Panc1 (cell line): ENCODE data around the gene GFOD2. TPM values are rescaled to one million over a fixed set of nuclear protein-coding genes. Genes with fewer than 3 reads are reported as not detected.

ENCODE experiments used
- ATAC-seq: fragments of 200-7000 bp; cut with Tn5 transposase; 2 replicates; pipeline ENCODE4 v1.9.1; 2020; ENCODE audit warnings: mild to moderate bottlenecking, moderate library complexity
- BruUV-seq: library from RNA; stranded (reverse); fragments of 400-500 nt; replicated peaks from 2 replicates; lab custom pipeline; 2021; lab: Mats Ljungman, UMichigan
- CTCF ChIA-PET: fragments of 300-600 bp; sonication (Branson Sonifier 250); formaldehyde crosslinking; loops from one replicate; lab custom pipeline; 2022; ENCODE audit warnings: antibody characterized with exemption; lab: Charles Lee
- POLR2A ChIA-PET: fragments of 300-600 bp; sonication (Branson Sonifier 250); formaldehyde crosslinking; loops from one replicate; lab custom pipeline; 2022; ENCODE audit warnings: antibody characterized with exemption; lab: Charles Lee
- DNase-seq: peaks from one replicate; pipeline ENCODE4 v3.0.0-alpha.2; 2010; ENCODE audit warnings: low read depth, low spot score
- H3K27ac ChIP-seq: 2 replicates; pipeline ENCODE4 v1.5.1; 2011; ENCODE audit warnings: mild to moderate bottlenecking, low read length, inconsistent platforms
- H3K27me3 ChIP-seq: fragments of 200-500 bp; sonication (Bioruptor generic); 2 replicates; pipeline ENCODE4 v1.6.0; 2014; ENCODE audit warnings: low read length, inconsistent platforms; ENCODE audit not compliant: control insufficient read depth, insufficient read depth
- H3K36me3 ChIP-seq: fragments of 200-500 bp; sonication (Bioruptor generic); 2 replicates; pipeline ENCODE4 v1.5.1; 2014; ENCODE audit warnings: inconsistent platforms, mild to moderate bottlenecking, low read length, moderate library complexity; ENCODE audit not compliant: control insufficient read depth, insufficient read depth
- H3K4me1 ChIP-seq: 2 replicates; pipeline ENCODE4 v1.5.1; 2011; ENCODE audit warnings: inconsistent platforms, mild to moderate bottlenecking, low read length, moderate library complexity; ENCODE audit not compliant: control insufficient read depth, insufficient read depth
- H3K4me3 ChIP-seq, 2 experiments: 2 replicates each; pipeline ENCODE4 v1.5.1; 2011 to 2012; ENCODE audit warnings: low read depth in 2 of 2, low read length in 2 of 2, mild to moderate bottlenecking in 2 of 2, inconsistent platforms in 1 of 2, moderate library complexity in 1 of 2
- H3K9me3 ChIP-seq: fragments of 200-500 bp; sonication (Bioruptor generic); 2 replicates; pipeline ENCODE4 v1.5.1; 2014; ENCODE audit warnings: low read depth, mild to moderate bottlenecking, inconsistent platforms, low read length, moderate library complexity; ENCODE audit not compliant: control insufficient read depth, insufficient read depth
- POLR2AphosphoS5 ChIP-seq: IDR thresholded peaks from 2 replicates; pipeline ENCODE4 v1.6.1; 2012; ENCODE audit warnings: mild to moderate bottlenecking, low read depth, low read length, moderate library complexity
- SIN3A ChIP-seq: IDR thresholded peaks from 2 replicates; pipeline ENCODE4 v1.6.1; 2012; ENCODE audit warnings: low read depth, mild to moderate bottlenecking, low read length, moderate library complexity, borderline replicate concordance; ENCODE audit not compliant: insufficient read depth
- TCF7L2 ChIP-seq: IDR thresholded peaks from 2 replicates; pipeline ENCODE4 v1.6.1; 2011; ENCODE audit warnings: mild to moderate bottlenecking, low read depth, low read length, inconsistent platforms
- in situ Hi-C: cut with HindIII; loops from 2 replicates; pipeline ENCODE4 v1.10.0; 2016; ENCODE audit warnings: low sequenced_read_pairs, low pct_unique_long_range_greater_than_20kb
- intact Hi-C: fragments of 100-400 bp; cut with micrococcal nuclease; formaldehyde crosslinking; loops from one replicate; pipeline ENCODE4 v1.10.0; 2022; ENCODE audit not compliant: unreplicated experiment
- total RNA-seq: library from RNA; stranded (reverse); gene quantifications from one replicate; pipeline ENCODE4 v1.2.1, GENCODE V29; 2021; ENCODE audit not compliant: unreplicated experiment
- TF ChIP-seq, protein P1 (sequence below), 2 experiments: IDR thresholded peaks; 2 replicates each; pipeline ENCODE4 v1.6.1; 2011 to 2012; ENCODE audit warnings: low read depth in 2 of 2, control low read depth in 1 of 2, low read length in 1 of 2, mild to moderate bottlenecking in 1 of 2, moderate library complexity in 1 of 2; ENCODE audit not compliant: insufficient read depth in 1 of 2
- TF ChIP-seq, protein P2 (sequence below): fragments of 450-650 bp; IDR thresholded peaks from 2 replicates; pipeline ENCODE4 v1.5.1; 2017; ENCODE audit warnings: mild to moderate bottlenecking

GFOD2 gene
- total RNA-seq, 1 experiment from 2014 or later = 15.1 TPM

GRCh38 chr16:67641779-67642708, 77.1 kb downstream of the GFOD2 start:
- DNase-seq (no peak), ATAC-seq (peak; percentile 39; the same call in 1 of the 2 replicates)
- H3K36me3 ChIP-seq = peaks cover 7% of the 10 kb centered on the region; the same call in 1 of the 2 replicates
- TF ChIP-seq SIN3A (no peak), TCF7L2 (no peak), POLR2AphosphoS5 (no peak)
- TF ChIP-seq, protein P1, sequence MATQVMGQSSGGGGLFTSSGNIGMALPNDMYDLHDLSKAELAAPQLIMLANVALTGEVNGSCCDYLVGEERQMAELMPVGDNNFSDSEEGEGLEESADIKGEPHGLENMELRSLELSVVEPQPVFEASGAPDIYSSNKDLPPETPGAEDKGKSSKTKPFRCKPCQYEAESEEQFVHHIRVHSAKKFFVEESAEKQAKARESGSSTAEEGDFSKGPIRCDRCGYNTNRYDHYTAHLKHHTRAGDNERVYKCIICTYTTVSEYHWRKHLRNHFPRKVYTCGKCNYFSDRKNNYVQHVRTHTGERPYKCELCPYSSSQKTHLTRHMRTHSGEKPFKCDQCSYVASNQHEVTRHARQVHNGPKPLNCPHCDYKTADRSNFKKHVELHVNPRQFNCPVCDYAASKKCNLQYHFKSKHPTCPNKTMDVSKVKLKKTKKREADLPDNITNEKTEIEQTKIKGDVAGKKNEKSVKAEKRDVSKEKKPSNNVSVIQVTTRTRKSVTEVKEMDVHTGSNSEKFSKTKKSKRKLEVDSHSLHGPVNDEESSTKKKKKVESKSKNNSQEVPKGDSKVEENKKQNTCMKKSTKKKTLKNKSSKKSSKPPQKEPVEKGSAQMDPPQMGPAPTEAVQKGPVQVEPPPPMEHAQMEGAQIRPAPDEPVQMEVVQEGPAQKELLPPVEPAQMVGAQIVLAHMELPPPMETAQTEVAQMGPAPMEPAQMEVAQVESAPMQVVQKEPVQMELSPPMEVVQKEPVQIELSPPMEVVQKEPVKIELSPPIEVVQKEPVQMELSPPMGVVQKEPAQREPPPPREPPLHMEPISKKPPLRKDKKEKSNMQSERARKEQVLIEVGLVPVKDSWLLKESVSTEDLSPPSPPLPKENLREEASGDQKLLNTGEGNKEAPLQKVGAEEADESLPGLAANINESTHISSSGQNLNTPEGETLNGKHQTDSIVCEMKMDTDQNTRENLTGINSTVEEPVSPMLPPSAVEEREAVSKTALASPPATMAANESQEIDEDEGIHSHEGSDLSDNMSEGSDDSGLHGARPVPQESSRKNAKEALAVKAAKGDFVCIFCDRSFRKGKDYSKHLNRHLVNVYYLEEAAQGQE (IDR thresholded peaks at IDR 0.05; ENCODE audit: insufficient read depth in 1 of 2, low read depth in 2 of 2, low read length in 1 of 2) = no peak
- TF ChIP-seq, protein P2, sequence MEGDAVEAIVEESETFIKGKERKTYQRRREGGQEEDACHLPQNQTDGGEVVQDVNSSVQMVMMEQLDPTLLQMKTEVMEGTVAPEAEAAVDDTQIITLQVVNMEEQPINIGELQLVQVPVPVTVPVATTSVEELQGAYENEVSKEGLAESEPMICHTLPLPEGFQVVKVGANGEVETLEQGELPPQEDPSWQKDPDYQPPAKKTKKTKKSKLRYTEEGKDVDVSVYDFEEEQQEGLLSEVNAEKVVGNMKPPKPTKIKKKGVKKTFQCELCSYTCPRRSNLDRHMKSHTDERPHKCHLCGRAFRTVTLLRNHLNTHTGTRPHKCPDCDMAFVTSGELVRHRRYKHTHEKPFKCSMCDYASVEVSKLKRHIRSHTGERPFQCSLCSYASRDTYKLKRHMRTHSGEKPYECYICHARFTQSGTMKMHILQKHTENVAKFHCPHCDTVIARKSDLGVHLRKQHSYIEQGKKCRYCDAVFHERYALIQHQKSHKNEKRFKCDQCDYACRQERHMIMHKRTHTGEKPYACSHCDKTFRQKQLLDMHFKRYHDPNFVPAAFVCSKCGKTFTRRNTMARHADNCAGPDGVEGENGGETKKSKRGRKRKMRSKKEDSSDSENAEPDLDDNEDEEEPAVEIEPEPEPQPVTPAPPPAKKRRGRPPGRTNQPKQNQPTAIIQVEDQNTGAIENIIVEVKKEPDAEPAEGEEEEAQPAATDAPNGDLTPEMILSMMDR = no peak
- H3K4me1 ChIP-seq = no peaks in the 10 kb centered on the region
- in situ Hi-C loops = no loop called here
- intact Hi-C loops = loop anchor here (10.0 kb wide), 1 partner anchor 97 kb away; no protein-coding TSS in a partner anchor
- no peak overlapping the region for H3K4me3 ChIP-seq
- ChIA-PET POLR2A (no interaction called here), CTCF (interaction anchor here (0.6 to 1.0 kb wide), 2 partner anchors 25 to 95 kb away, joined by 3 read pairs; no protein-coding TSS in a partner anchor)
- no peaks in the 10 kb centered on the region for H3K9me3 ChIP-seq
- H3K27me3 ChIP-seq = no peaks in the 10 kb centered on the region
- no peak overlapping the region for H3K27ac ChIP-seq
- no TSS peak for BruUV-seq

DNA sequence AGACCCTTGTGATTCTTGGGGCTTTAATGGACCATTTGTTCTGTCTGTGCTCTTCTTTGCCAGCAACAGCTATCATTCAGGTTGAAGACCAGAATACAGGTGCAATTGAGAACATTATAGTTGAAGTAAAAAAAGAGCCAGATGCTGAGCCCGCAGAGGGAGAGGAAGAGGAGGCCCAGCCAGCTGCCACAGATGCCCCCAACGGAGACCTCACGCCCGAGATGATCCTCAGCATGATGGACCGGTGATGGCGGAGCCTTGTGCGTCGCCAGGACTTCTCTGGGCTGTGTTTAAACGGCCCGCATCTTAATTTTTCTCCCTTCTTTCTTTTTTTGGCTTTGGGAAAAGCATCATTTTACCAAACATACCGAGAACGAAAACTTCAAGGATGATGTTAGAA, 81.5 kb downstream of the GFOD2 start:
- Histone ChIP-seq H3K27ac (no peak overlapping the region), H3K36me3 (peaks cover 7% of the 10 kb centered on the region), H3K4me1 (no peaks in the 10 kb centered on the region), H3K27me3 (no peaks in the 10 kb centered on the region), H3K4me3 (no peak overlapping the region), H3K9me3 (no peaks in the 10 kb centered on the region)
- TF ChIP-seq TCF7L2 = no peak
- TF ChIP-seq, protein P2 = no peak
- no peak for TF ChIP-seq SIN3A
- no peak for TF ChIP-seq POLR2AphosphoS5
- TF ChIP-seq, protein P1 (IDR thresholded peaks at IDR 0.05; ENCODE audit: insufficient read depth in 1 of 2, low read depth in 2 of 2, low read length in 1 of 2) = no peak
- ChIA-PET POLR2A (no interaction called here), CTCF (no interaction called here)
- intact Hi-C loops = no loop called here
- ATAC-seq (no peak), DNase-seq (no peak)
- BruUV-seq = no TSS peak
- in situ Hi-C loops = no loop called here
